ENCODE measurements around the gene RNF207.

The RNF207 gene, protein sequence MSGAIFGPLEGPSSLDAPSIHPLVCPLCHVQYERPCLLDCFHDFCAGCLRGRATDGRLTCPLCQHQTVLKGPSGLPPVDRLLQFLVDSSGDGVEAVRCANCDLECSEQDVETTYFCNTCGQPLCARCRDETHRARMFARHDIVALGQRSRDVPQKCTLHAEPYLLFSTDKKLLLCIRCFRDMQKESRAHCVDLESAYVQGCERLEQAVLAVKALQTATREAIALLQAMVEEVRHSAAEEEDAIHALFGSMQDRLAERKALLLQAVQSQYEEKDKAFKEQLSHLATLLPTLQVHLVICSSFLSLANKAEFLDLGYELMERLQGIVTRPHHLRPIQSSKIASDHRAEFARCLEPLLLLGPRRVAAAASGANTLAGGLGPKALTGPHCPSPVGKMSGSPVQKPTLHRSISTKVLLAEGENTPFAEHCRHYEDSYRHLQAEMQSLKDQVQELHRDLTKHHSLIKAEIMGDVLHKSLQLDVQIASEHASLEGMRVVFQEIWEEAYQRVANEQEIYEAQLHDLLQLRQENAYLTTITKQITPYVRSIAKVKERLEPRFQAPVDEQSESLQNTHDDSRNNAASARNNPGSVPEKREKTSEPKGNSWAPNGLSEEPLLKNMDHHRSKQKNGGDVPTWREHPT

DNA sequence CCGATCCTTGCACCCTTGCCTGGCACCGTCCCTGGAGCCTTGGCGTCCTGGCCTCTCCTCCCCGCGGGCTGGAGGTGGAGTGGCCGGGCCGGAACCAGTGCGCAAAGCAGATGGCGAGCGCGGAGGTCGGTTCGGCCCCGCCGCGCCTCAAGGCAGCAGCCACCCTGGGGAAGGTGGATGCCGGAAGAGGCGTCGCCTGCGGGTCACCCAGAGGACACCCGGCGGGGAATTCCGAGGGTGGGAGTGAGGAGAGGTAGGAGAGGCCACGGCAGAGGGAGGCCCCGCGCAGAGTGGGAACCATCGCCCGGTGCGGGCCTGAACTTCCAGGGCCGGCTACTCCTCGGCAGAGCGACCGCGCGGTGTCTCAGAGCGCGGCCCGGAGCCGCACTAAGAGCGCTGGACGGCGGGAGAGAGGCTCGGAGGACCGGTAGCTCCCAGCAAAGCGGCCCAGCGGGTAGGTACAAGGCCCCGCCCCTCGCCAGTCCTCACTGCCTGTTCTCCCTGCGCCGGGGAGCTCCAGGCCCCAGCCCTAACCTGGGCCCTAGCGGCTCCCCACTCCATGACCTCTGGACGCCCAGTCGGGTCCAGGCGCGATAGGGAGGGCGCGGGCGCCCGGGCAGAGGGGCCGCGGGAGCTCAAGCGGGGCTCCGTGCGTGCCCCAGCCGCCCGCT, at the start of gene RNF207:
Gene RNF207 (plus strand): TSS at position 271 of the 671 bp plus-strand sequence. CDS start 417 bp downstream, outside the sequence.
- peak; percentile 55 for DNase-seq (ENCODE audit: low spot score)

DNA sequence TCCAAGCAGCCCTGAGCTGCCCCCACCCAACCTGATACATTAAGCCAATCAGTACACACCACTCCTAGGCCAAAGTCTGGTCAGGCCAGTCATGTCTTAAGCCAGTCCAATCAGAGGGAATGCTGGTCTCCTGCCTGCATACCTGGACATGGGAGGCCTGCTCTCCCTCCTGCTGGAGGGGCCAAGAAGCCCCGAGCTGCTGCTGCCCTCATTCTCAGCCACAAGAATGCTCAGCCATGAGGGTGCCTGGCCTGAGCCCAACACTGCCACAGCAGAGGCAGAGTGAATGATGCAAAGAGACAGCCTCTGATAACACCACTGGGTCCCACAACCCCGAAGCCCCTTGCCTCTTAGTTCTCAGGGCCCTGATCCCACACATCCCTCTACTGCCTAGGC, 48.8 kb upstream of the RNF207 start:
- no peak for DNase-seq (ENCODE audit: low spot score)

DNA sequence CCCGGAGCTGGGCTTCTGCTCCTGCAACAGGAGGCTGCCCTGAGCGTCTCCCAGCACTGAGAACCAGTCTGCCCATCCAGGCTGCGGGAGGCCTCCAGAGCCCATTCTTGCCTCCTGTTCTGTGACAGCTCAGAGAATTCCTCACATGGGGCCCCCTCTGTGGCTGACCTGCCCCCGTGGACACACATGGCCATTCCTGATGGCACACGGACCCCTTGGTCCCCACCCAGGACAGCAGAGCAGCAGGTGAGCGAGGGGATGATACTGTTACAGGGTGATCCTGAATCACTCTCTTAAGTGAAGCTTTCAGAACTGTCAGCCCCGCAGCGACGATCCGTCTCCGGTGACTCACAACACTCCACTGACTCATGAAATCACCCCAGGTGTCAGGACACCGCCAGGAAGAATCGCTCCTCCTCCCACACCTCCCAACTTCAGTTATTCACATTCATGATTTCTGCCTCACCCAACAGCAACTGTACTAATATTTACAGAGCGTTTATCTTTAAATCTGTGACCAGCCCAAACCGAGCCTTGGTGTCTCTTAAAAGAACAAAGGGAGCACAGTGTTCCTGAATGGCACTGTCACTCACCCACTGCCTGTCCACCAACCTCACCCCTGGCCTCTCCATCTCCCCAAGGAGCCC, 48.3 kb upstream of the RNF207 start:
- no peak for DNase-seq (ENCODE audit: low spot score)

DNA sequence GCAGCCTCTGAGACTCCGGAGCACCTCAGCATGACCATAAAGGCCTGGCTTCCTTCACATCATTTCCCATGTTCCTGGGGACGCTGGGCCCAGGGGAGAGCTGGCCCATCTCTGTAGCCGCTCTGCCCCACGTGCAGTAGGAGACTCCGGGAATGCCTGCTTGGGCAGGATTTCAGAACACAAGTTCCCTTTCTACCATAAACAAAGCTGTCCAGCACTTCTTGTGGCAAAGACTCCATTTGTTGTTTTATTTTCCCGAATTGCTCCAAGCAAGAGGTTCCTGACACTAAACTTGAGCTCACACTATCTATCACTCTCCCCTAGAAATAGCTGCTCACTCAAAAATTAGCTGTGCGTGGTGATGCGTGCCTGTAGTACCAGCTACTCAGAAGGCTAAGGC, 47.7 kb upstream of the RNF207 start:
- no peak for DNase-seq (ENCODE audit: low spot score)

DNA sequence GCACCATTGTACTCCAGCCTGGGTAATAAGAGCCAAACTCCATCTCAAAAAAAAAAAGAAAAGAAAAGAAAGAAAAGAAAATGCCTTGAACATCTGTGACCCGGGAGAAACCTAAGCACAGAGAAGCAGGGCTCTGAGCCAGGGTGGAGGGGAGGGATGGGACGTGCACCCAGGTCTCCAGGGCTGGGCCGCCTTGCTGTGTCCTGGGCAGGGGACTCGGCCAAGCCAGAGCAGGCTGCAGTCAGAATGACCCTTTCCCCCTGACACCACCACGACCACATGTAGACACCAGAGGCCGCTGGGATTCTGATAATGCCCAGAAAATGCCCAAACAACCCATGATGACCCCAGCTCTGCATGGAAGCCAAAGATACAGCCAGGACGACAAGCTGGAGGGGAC, 43.6 kb upstream of the RNF207 start:
- DNase-seq (ENCODE audit: low spot score): no peak

DNA sequence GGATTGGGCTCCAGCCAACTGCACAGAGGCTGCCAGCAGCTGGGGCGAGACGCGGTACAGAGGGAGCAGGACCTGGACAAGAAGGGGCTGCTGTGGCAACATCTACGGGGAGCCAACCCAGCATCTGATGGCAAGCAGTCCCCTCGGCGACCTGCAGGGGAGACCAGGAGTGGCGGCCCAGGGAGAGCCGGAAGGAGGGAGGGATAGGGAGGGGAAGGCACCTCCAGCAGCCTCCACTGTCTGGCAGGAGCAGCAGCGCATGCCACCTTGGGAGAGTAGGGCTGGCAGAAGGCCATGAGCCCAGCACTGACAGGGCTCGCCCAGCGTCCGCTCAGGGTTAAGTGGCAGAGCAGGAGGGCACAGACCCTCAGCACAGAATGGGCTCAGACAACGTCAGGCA, 43.1 kb upstream of the RNF207 start:
- DNase-seq (ENCODE audit: low spot score): no peak

DNA sequence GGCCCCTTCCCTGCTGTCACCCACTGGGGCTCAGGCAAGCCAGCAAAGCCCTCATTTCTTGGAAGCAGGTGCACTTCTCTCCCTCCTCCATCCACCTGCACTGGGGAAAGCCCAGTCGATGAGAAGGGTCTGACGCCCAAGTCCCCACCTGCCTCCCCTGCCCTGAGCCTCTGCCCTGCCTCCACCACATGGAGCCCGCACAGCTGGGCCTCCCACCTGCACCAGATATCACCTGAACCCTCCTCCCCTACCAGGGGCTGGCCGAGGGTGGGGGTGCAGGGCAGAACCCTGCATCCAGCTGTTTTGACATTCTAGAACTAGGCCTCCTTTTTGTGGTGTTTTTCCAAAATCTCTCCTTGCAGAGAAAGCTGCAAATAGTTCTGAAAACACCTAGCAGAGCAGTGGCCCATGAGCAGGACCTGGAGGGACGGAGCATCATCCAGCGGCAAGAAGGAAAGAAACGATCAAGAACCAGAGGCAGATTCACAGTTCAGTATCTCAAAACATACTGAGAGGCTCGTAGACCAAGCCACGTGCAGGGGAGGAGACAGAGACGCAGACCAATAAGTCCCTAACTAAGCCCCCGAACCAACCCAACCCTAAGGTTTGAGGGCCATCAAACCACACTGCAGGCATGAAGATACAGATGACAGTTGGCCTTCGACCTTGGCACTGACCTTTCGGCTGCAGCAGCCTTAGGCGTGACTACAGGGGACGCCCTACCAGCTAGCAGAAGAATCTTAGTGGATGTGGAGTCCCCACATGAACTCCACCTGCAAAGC, 42.5 kb upstream of the RNF207 start:
- DNase-seq (ENCODE audit: low spot score): no peak

DNA sequence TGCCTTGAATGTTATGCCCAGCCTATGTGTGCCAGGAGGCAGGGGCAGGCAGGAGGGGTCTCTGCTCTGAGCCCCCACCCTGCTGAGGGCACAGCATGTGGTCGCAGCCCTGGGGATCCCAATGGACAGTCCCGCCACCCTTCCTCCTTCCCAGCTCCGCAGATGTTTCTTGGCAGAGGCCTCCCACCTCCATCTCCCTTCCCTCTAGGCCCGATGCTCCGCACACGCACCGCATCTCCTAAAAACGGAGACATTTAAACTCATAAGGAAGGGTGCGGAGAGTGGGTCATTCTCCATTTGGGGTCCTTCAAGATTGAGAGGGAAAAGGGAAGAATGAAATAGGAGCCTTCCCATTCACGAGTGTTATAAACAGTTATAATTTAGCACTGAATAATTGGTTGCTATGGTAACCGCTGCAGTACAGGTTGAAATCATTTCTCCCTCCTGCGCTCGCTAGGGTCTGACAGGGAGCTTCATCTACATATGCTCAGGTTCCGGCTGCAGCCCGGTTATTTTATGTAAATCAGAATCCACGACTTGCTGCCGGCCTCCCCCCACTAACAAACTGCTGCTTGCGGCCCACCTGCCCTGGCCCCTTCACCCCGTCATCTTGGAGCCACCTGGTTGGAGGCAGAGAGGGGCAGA, 41.8 kb upstream of the RNF207 start:
- DNase-seq (ENCODE audit: low spot score): no peak

DNA sequence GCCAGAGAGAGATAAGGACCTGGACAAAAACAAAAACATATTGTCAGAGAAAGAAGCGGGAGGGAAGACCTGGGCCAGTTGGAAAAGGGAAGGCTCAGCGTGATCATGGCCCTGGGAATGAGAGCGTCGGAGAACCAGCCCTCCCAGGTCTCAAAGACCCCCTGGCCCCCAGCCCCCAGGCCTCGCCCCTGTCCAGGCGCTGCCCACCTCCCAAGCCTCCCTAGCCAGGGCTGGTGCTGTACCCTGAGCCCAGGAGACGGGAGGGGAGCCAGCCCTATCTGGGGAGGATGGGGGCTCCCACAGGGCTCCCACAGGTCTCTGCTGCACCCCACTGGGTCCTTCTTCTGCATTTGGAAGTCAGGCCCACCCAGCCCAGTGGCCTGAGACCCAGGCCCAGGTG, 40.9 kb upstream of the RNF207 start:
- no peak for DNase-seq (ENCODE audit: low spot score)

DNA sequence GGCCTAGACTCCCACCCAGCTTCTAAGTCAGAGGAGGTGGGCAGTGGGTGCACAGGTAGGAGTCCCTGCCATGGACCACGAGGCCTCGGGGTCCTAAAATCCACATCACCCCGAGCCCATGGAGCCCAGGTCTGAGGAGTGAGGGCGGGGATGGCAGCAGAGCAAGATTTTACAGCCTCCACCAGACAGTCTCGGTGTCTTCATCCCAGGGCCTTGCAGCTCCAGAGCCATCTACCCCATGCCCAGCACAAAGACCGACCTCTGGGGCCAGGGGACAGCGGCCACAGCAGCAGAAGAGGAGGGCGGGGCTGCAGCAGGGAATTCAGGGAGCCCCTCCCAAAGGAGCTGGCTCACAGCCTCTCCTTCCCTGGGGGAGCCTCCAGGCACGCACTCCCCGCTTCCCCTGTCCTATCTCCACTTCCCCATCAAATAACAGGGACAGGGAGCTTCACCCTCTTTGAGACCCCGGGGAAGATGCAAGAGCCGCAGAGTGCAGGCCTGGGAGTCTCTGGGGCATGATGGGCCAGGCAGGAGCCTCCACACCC, 40.4 kb upstream of the RNF207 start:
- no peak for DNase-seq (ENCODE audit: low spot score)

DNA sequence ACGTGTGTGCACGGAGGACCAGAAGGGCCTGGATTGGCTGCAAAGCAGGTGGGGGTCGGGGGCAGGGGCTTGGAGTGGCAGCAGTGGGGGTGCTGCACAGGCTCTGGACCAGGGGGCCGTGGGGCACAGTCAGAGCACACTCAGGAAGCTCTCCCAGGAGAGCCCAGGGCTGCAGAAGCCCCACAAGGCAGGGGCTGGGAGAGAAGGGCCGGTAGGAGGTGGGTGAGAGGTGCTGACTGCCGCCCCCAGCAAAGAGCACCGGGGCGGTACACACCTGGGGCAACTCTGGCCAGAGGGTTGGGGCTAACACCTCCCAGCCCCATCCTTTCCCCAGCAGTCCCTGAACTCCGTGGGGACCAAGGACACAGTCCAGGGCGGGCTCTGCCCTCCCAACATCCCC, 39.7 kb upstream of the RNF207 start:
- no peak for DNase-seq (ENCODE audit: low spot score)

DNA sequence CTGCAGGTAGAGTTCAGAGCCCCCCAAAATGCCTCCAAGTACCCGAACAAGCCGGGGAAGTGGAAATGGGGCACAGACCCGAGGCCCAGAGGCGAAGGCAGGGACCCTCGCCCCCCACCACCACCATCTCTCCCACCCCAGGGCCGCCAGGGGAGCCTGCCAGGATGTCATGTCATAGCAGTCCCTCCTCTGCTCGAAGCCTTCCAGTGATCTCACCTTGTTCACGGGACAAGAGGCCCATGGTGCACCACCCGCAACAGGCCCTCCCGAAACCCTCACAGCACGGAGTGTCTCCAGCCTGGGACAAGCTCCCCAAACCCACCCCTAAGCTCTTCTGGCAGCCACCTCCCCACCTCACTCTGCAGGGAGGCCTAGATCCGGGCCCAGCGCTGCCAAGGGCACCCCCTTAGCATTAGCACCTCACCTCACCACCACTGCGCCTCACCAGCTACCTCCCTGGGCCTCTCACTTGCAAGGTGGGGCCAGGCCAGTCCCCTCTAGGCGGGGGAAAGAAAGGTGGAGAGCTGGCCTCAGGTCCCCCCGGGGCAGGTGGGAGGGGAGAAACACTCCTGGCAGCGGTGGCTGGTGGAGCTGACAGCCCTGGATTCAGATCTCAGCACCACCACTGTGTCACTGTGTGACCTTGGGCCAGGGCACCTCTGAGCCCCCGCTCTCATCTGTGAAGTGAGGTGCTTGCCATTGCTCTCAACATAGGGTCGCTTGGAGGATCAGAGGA, 39.1 kb upstream of the RNF207 start:
- DNase-seq (ENCODE audit: low spot score): no peak

DNA sequence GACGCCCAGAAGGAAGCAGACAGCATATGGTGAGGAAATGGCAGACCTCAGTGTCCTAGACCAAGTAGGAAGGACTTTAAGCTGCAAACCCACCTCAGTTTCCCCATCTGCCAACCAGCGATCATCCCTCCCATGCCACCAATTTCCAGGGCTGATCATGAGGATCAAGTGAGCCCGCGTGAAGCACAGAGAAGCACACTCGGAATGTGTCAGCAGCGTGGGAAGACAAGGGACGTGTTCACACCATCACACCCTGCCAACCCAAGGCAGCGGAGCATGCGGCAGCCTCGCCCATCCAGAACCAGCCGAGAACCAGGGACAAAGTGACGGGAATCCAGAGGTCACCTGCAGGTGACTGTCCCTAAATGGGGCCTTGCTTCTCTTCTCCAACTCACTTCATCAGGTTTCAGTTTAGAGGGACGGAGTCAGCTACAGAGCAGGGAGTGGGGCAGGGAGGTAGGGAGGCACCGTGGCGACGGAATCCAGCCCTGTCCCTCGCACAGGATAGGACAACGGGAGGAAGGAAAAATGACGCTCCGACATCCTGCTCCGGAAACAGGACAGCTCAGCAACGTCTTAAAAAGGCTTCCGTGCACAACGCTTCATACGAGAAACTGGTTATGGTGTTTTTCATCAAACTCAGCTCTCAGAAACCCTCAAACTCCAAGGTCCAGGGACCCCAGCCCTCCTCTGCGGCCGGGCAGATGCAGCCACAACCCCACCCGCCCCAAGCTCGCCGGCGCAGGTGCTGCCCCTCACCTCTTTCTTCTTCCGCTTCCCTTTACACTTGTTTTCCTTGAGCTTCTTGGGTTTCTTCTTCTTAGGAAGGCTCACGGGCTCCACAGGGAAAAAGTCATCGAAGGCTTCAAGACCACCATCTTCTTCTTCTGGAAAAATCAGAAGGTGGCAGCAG, 38.3 kb upstream of the RNF207 start:
- DNase-seq (ENCODE audit: low spot score): no peak

DNA sequence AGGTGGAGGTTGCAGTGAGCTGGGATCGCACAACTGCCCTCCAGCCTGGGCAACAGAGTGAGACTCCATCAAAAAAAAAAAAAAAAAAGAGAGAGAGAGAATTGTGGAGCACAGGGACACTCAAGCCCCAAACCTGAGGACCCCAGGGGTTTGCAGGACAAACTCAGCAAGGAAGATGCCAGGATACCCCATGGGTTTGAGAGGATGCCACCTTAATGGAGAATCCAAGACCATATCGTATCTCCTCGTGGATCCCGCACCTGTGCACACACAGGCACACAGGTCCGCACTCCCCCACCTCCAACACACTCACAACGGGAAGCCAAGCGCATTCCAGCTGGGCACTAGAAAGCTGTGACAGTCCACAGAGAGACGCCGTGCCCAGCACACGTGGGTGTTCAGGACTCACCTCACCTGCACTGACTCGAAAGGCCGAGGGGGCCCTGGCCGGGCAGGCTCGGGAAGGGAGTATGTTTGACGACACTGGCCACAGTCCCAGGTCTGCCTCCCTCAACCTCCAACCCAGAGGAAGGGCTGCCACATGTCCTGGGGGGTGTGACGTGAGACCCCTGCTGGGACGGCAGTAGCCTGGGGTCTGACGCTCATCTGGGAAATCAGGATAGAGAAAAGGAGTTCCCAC, 36.9 kb upstream of the RNF207 start:
- DNase-seq (ENCODE audit: low spot score): no peak

DNA sequence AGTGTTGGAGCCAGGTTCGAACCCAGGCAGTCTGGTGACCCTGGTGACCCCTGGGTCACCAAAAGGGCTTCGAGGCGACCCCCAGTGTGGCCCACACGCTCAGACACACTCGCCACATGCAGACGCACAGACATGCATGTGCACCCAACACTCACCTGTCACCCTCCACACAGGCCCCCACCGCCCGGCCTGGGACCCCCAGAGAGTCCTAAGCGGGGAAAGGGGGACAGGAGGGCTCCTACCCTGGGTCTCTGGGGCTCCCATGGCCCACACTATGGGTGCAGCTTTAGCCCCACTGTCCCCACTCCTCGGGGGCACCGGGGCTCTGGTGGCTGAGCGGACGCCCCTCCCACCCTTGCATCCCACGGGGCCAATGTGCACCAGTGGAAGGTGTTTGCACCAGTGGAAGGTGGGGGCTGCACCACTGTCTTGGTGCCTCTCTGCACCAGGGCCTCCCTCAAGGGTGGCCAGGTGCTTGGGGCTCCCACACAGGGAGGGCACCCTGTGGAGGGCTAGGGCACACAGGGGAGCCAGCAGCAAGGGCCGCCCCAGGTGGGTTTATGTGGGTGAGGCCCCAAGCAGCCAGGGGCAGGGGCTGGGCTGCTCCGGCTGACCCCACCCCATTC, 35.7 kb upstream of the RNF207 start:
- no peak for DNase-seq (ENCODE audit: low spot score)

DNA sequence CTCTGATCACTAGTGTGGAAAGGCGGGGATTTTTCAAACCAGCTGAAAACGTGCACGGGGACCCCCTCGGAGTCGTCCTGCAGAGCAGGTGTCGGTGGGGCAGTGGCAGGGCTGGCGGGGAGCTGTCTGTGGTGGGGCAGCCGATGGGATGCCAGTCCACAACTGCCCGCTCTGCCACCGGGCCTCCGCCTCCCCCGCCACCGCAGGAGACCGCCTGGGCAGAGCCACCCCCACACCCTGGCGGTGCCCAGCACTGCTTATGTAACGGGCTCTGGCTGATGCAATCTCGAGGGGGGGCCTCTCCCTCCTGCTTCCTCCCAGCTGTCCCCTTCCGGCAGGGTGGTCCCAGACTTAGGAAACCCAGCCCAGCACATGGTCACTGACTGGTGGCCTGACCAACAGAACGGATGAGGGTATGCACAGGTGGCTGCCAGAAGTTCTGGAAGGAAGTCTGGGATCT, 35.1 kb upstream of the RNF207 start:
- no peak for DNase-seq (ENCODE audit: low spot score)

DNA sequence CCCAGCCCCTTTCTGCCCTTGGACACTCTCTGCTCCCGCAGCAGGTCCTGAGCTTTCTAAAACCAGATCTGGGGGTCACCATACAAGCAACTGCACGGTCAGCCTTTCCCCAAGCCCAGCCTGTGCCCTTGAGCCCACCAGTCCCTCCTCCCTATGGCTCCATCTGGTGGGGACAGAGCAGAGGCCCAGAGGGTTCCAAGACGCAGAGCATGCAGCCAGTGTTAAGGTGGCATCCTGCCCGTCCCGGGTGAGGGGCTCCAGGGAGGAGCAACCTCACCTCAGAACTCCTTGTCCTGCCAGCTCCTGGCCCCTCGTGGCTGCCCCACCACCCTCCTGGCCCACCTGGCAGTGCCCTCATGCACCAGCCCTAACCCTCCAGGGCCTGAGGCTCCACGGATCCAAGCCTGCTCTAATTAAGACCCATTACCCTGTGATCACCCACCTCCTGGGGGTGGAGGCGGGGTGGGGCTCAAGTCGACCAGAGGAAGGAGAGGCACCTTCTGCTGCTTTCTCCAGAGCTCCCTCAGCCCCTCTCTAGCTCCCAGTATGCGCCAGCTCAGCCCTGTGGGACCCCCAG, 34.3 kb upstream of the RNF207 start:
- DNase-seq (ENCODE audit: low spot score): no peak

DNA sequence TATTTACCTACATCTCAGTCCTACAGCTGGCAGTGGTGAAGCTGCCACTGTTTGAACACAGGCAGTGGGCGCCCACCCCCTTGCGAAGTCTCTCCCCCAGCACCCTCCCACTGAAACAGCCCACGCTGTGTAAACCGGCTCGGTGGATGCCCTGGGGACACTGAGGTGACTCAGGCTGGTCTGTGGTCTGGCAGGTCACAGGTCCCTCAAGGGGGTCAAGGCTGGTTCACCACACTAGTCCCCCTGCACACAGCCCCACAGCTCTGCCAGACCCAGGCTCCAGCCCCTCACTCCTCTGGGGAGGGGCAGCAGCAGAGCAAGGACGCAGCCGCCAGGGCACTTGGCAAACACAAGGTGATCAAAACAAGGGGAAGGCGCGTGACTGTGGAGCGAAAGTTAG, 33.4 kb upstream of the RNF207 start:
- DNase-seq (ENCODE audit: low spot score): no peak
